Skin of body (tissue), 2 donors: ENCODE measurements around the gene MNX1. TPM values are rescaled to one million over a fixed set of nuclear protein-coding genes. Genes with fewer than 3 reads are reported as not detected.
A peak's percentile ranks its signal among the peaks of the same experiment; 100 is the strongest.

ENCODE experiments used
- DNase-seq: peaks from one replicate; lab custom pipeline; 2025; lab: John Stamatoyannopoulos, UW
- total RNA-seq: library from RNA; depleted of rRNA; stranded (reverse); fragments of >200 nt; gene quantifications from one replicate; pipeline ENCODE4 v1.2.3, GENCODE V29; 2014

The MNX1 gene
- total RNA-seq, 1 donor from 2014 or later: not detected

GRCh38 chr7:157002819-157003421, 7.5 kb downstream of the MNX1 start:
- DNase-seq: no peak

GRCh38 chr7:157001920-157002818, 8.3 kb downstream of the MNX1 start:
- no peak for DNase-seq

GRCh38 chr7:157000741-157001653, 9.5 kb downstream of the MNX1 start:
- no peak for DNase-seq

GRCh38 chr7:156999958-157000726, 10.3 kb downstream of the MNX1 start:
- DNase-seq: no peak

GRCh38 chr7:156998988-156999957, 11.2 kb downstream of the MNX1 start:
- DNase-seq: no peak

GRCh38 chr7:156994417-156994816, 16.0 kb downstream of the MNX1 start:
- DNase-seq: no peak

- no peak for DNase-seq
These were observed 16.6 kb downstream of the MNX1 start for GRCh38 chr7:156993925-156994235.

GRCh38 chr7:156993021-156993924, 17.2 kb downstream of the MNX1 start:
- DNase-seq: no peak

GRCh38 chr7:156989766-156990535, 20.5 kb downstream of the MNX1 start:
- no peak for DNase-seq

- DNase-seq: no peak
These were observed 21.9 kb downstream of the MNX1 start for GRCh38 chr7:156988343-156989185.

- no peak for DNase-seq
These were observed 24.1 kb downstream of the MNX1 start for GRCh38 chr7:156986378-156986777.

- DNase-seq: no peak
These were observed 25.1 kb downstream of the MNX1 start for GRCh38 chr7:156985101-156985992.

GRCh38 chr7:156984174-156984891, 26.1 kb downstream of the MNX1 start:
- peak; percentile 97 for DNase-seq

- DNase-seq: no peak
These were observed 30.8 kb downstream of the MNX1 start for GRCh38 chr7:156979711-156980110.

- no peak for DNase-seq
These were observed 31.4 kb downstream of the MNX1 start for GRCh38 chr7:156979007-156979606.
